HL-60 (cell line): Measurements from ENCODE around the gene SLIT1.

Experiments
- DNase-seq, 2 experiments: peaks; one replicate each; pipeline ENCODE4 v3.0.0-alpha.2; 2010 to 2020; ENCODE audit warnings: low read depth in 1 of 2, low spot score in 1 of 2
- H3K27ac ChIP-seq: fragments of 250-450 bp; sonication (Bioruptor Pico); replicated peaks from 2 replicates; pipeline ENCODE4 v1.5.1; 2020; ENCODE audit warnings: mild to moderate bottlenecking, moderate library complexity
- H3K27me3 ChIP-seq: fragments of 250-450 bp; sonication (Bioruptor Pico); 2 replicates; pipeline ENCODE4 v1.5.1; 2021; ENCODE audit warnings: mild to moderate bottlenecking, moderate library complexity; ENCODE audit not compliant: insufficient read depth, poor library complexity, severe bottlenecking
- H3K4me3 ChIP-seq: replicated peaks from 2 replicates; pipeline ENCODE4 v1.5.1; 2011; ENCODE audit warnings: mild to moderate bottlenecking, control low read depth, low read length; ENCODE audit not compliant: insufficient read depth
- GABPA ChIP-seq: IDR thresholded peaks from 2 replicates; pipeline ENCODE4 v1.6.1; 2012; ENCODE audit warnings: low read depth
- POLR2AphosphoS5 ChIP-seq: IDR thresholded peaks from 2 replicates; pipeline ENCODE4 v1.6.1; 2012; ENCODE audit warnings: low read depth
- SPI1 ChIP-seq: IDR thresholded peaks from 2 replicates; pipeline ENCODE4 v1.6.1; 2012; ENCODE audit warnings: low read depth, mild to moderate bottlenecking, borderline replicate concordance
- TF ChIP-seq, protein P1 (sequence below): IDR thresholded peaks from 2 replicates; pipeline ENCODE4 v1.6.1; 2012; ENCODE audit warnings: low read depth; ENCODE audit not compliant: insufficient replicate concordance
- TF ChIP-seq, protein P2 (sequence below): IDR thresholded peaks from one replicate; pipeline ENCODE4 v1.5.1; 2011; ENCODE audit warnings: low read length, control low read depth, inconsistent platforms; ENCODE audit not compliant: insufficient read depth

SLIT1 gene

DNA sequence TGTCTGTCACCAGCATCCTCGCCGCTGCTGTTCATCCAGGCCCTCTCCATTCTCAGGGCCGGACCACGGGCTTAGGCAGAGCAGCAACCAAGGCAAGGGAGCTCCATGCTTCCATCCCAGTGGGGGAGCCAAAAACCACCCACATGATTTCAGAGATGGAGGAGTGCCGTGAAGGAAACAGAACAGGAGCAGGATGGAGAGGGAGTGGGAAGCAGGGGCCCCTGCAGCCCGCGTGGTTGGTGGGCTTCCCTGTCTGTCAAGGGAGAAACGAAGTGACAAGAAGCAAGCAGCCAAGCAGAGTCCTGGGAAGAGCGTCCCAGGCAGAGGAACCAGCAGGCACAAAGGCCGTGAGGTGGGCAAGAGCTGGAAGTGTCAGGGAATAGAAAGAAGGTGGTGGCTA is 95.7 kb downstream of the SLIT1 start:
- TF ChIP-seq, protein P1, sequence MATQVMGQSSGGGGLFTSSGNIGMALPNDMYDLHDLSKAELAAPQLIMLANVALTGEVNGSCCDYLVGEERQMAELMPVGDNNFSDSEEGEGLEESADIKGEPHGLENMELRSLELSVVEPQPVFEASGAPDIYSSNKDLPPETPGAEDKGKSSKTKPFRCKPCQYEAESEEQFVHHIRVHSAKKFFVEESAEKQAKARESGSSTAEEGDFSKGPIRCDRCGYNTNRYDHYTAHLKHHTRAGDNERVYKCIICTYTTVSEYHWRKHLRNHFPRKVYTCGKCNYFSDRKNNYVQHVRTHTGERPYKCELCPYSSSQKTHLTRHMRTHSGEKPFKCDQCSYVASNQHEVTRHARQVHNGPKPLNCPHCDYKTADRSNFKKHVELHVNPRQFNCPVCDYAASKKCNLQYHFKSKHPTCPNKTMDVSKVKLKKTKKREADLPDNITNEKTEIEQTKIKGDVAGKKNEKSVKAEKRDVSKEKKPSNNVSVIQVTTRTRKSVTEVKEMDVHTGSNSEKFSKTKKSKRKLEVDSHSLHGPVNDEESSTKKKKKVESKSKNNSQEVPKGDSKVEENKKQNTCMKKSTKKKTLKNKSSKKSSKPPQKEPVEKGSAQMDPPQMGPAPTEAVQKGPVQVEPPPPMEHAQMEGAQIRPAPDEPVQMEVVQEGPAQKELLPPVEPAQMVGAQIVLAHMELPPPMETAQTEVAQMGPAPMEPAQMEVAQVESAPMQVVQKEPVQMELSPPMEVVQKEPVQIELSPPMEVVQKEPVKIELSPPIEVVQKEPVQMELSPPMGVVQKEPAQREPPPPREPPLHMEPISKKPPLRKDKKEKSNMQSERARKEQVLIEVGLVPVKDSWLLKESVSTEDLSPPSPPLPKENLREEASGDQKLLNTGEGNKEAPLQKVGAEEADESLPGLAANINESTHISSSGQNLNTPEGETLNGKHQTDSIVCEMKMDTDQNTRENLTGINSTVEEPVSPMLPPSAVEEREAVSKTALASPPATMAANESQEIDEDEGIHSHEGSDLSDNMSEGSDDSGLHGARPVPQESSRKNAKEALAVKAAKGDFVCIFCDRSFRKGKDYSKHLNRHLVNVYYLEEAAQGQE = no peak
- no peak for TF ChIP-seq POLR2AphosphoS5
- TF ChIP-seq, protein P2, sequence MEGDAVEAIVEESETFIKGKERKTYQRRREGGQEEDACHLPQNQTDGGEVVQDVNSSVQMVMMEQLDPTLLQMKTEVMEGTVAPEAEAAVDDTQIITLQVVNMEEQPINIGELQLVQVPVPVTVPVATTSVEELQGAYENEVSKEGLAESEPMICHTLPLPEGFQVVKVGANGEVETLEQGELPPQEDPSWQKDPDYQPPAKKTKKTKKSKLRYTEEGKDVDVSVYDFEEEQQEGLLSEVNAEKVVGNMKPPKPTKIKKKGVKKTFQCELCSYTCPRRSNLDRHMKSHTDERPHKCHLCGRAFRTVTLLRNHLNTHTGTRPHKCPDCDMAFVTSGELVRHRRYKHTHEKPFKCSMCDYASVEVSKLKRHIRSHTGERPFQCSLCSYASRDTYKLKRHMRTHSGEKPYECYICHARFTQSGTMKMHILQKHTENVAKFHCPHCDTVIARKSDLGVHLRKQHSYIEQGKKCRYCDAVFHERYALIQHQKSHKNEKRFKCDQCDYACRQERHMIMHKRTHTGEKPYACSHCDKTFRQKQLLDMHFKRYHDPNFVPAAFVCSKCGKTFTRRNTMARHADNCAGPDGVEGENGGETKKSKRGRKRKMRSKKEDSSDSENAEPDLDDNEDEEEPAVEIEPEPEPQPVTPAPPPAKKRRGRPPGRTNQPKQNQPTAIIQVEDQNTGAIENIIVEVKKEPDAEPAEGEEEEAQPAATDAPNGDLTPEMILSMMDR = no peak
- no peak for TF ChIP-seq GABPA
- no peak for TF ChIP-seq SPI1
- no peak overlapping the region for H3K27ac ChIP-seq
- no peak for DNase-seq
- peaks cover 26% of the 10 kb centered on the region for H3K27me3 ChIP-seq
- H3K4me3 ChIP-seq = no peak overlapping the region

DNA sequence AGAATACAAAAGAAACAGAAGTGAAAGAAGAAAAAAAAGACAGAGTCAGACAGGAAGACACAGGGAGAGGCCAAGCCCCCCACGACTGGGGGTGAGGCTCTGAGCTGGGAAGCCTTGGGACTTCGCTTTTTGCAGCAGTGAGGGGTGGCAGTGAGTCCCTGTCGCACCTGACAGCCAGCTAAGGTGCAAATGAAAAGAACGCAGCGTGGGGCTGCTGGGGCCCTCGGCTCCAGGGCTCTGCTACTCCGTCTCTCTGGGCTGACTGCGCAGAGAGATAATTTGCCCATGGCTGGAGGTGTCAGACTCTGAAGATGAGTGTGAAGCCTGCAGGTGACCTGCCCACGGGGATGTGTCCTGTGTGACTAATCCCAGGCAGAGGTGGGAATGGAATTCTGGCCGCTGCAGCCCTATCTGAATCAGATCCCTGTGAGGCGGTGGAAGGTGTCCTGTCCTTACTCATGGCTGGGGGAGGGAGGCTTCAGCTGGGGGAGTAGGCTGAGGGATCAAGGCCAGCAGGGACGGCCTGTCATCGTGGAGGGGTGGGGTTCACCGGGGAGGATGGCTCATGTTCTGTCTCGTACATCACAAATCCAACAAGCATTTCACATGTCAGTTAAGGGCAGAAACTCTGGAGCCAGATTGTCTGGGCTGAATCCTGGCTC is 96.4 kb downstream of the SLIT1 start:
- DNase-seq = no peak
- no peak overlapping the region for H3K27ac ChIP-seq
- no peak overlapping the region for H3K4me3 ChIP-seq
- H3K27me3 ChIP-seq = peaks cover 24% of the 10 kb centered on the region
- TF ChIP-seq SPI1 (no peak), GABPA (no peak), POLR2AphosphoS5 (no peak)
- TF ChIP-seq, protein P2 = no peak
- TF ChIP-seq, protein P1 = no peak

DNA sequence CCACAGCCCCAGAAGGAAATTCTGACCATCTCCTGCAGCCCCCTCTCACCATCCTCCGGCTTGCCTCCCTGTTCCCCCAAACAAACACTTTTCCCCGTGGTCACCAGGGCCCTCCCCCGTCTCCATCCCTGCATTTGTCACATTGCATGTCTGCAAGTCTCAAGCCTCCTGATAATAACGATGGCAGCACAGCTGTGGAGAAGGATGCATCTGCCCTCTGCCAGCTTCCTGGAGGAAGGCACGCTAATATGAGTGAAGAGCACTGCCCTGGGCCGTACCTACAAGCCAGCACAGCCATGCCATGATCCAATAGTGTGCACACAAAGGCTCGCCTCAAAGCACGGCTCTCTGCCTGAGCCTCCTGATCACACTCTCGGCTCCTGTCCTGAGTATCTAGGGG is 98.5 kb downstream of the SLIT1 start:
- no peak overlapping the region for H3K27ac ChIP-seq
- TF ChIP-seq SPI1 (no peak), POLR2AphosphoS5 (no peak), GABPA (no peak)
- TF ChIP-seq, protein P1 = no peak
- TF ChIP-seq, protein P2 = no peak
- H3K27me3 ChIP-seq = peaks cover 24% of the 10 kb centered on the region
- no peak overlapping the region for H3K4me3 ChIP-seq
- DNase-seq = no peak
